ENCODE measurements around the gene CD69.
"Not testable (repeated sequence)": the region's sequence is repeated elsewhere in the genome, so short reads cannot be mapped to it uniquely, and the experiment has no call there.

CD69 gene

DNA sequence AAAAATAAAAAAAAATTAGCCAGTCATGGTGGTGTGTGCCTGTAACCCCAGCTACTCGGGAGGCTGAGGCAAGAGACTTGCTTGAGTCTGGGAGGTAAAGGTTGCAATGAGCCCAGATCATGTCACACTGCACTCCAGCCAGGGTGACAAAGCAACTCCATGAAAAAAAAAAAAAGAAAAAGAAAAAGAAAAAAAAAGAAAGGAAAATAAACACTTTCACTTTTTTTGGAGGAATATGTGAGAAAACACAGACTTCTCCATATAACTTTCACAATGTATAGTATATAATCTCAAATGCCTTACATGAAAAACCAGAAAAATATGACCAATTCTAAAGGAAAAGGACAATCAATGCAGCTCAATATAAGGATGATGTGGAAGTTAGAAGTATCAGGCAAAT is 36.7 kb downstream of the CD69 start:
- no peak for DNase-seq (ENCODE audit: low read depth in 1 of 2, low spot score in 1 of 2)

GRCh38 chr12:9721394-9722092 is 39.2 kb downstream of the CD69 start:
- DNase-seq (ENCODE audit: low read depth in 1 of 2, low spot score in 1 of 2): no peak

DNA sequence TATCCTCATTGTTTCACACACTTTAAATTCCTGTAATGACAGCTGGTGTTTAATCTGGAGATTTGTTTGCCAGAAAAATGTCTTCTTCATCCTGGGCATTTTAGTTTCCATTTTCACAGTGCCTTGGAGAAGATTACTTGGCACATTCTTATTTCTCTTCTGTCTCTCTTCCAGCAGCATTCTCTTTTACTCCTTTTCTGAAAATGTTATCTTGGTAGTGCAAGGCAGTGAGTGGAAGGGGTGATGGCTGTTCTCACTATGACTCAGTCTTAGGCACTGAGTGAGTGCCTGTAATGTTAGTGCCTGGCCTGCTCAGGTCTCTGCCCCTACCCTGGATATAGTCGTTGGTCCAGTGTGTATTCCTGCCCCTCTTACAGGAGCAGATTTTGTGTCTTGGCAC is 40.9 kb downstream of the CD69 start:
- no peak for DNase-seq (ENCODE audit: low read depth in 1 of 2, low spot score in 1 of 2)

DNA sequence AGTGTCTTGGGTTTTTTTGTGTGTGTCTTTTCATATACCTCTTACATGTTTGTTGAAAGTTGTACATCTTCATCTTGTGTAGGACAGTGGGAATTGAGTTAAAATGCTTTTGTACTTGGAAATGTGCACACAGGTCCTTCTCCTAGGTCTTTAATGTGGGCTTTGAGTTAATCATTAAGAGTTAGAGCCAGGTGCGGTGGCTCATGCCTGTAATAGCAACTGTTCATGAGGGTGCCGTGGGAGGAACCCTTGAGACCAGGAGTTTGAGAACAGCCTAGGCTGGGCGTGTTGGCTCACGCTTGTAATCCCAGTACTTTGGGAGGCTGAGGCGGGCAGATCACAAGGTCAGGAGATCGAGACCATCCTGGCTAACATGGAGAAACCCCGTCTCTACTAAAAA is 41.7 kb downstream of the CD69 start:
- no peak for DNase-seq (ENCODE audit: low read depth in 1 of 2, low spot score in 1 of 2)

GRCh38 chr12:9717070-9717925 is 43.4 kb downstream of the CD69 start:
- DNase-seq (ENCODE audit: low read depth in 1 of 2, low spot score in 1 of 2): no peak

DNA sequence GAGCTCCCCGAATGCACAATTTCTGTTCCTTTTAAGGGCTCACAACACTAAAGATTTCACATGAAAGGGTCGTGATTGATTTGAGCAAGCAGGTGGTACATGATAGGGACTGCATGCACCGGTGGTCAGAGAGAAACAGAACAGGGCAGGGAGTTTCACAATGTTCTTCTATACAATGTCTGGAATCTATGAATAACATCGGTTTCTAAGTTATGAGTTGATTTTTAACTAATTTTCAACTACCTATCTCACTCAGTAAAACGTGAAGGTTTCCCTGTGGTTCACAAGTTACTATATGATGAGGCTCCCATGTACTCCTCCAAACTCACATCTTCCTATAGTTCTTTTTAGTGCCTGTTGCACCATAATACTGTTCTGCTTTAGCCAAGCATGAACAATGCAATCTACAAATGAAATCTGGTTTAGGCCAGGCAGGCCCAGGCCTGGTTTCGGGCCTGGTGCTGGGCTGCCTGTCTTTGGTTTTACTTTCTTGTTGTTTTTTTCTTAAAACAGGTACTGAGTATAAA is 47.6 kb downstream of the CD69 start:
- not testable (repeated sequence) for DNase-seq (ENCODE audit: low read depth in 1 of 2, low spot score in 1 of 2)

- no peak for DNase-seq (ENCODE audit: low read depth in 1 of 2, low spot score in 1 of 2)
These were observed 49.0 kb downstream of the CD69 start for GRCh38 chr12:9711664-9712063.

GRCh38 chr12:9710584-9711375 is 49.9 kb downstream of the CD69 start:
- DNase-seq (ENCODE audit: low read depth in 1 of 2, low spot score in 1 of 2): no peak

- no peak for DNase-seq (ENCODE audit: low read depth in 1 of 2, low spot score in 1 of 2)
These were observed 51.8 kb downstream of the CD69 start for GRCh38 chr12:9708853-9709252.

DNA sequence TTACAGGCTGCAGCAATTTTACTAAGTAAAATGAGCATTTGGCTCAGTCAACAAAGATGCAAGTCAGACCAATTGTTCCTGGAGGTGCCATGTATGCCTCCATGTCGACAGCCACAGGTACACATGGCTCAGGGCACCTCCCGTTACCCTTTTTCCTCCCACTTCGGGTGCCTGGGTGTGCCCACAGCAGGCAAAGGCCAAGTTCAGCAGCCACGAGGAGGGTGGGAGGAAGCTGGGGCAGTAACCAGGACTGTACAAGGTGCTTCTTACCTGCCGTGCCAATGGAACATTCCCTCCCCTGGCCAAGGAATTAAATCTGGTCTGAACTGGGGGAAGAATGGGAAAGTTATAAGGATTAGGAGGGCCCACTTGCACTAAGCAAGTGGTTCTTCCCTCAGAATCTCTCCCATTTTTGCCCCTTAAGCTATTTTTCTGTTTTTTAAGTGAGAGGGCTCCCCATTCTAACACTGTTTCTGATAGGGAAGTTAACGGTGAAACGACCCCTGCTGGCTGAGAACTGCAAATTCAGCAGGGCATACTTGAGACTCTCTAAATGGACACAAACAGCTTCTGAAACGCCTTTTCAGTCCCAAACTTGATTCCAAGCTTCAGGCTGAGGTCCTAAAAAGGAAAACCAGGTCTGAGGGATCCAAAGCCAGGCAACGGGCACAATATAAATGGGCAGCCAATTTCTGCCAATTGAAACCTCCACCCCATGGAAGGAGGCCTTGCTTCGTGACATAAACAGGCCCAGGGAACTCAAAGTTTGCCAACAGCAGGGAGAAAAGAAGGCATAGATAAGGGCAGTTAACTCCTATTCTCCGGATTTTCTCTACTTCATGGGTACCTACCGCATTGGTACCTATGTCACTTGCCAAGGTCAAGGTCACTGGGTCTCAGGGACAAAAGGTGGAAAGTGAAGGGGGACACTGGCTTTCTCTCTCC is 52.6 kb downstream of the CD69 start:
- DNase-seq (ENCODE audit: low read depth in 1 of 2, low spot score in 1 of 2): peak; percentile 33 to 35

DNA sequence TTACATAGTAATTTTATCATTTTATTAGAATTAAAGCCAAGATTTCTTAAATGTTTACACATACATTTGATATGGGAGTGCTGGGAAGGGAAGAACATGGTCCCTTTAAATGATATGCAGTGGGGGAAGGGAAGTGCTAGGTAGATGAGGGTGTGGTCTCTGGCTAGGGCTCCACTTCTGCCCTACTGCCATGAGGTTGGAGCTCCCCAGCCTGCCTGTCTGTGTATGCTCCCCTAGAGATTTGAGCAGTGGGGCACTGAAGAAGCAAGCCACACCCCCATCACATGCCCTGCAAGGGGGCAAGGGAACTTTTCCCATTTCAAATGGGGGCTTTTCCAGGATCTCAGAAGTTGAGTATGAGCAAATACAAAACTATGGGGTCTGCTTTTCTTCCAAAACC is 53.3 kb downstream of the CD69 start:
- no peak for DNase-seq (ENCODE audit: low read depth in 1 of 2, low spot score in 1 of 2)

GRCh38 chr12:9706086-9706685 is 54.5 kb downstream of the CD69 start:
- DNase-seq (ENCODE audit: low read depth in 1 of 2, low spot score in 1 of 2): no peak

DNA sequence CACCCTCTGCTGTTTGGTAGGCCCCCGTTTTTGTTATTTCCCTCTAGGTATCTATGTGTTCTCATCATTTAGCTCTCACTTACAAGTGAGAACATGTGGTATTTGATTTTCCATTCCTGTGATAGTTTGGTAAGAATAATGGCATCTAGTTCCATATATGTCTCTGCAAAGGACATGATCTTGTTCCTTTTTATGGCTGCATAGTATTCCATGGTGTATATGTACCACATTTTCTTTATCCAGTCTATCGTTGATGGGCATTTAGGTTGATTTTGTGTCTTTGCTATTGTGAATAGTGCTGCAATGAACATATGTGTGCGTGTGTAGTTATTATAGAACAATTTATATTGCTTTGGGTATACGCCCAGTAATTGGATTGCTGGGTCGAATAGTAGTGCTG is 56.1 kb downstream of the CD69 start:
- DNase-seq (ENCODE audit: low read depth in 1 of 2, low spot score in 1 of 2): not testable (repeated sequence)

Data from stimulated activated CD4-positive, alpha-beta T cell treated with anti-CD3 and anti-CD28 coated beads, Interleukin-15, amount 100 ng/mL, for 1 hour (primary cell).